ENCODE data around the gene KAZN.

The KAZN gene

DNA sequence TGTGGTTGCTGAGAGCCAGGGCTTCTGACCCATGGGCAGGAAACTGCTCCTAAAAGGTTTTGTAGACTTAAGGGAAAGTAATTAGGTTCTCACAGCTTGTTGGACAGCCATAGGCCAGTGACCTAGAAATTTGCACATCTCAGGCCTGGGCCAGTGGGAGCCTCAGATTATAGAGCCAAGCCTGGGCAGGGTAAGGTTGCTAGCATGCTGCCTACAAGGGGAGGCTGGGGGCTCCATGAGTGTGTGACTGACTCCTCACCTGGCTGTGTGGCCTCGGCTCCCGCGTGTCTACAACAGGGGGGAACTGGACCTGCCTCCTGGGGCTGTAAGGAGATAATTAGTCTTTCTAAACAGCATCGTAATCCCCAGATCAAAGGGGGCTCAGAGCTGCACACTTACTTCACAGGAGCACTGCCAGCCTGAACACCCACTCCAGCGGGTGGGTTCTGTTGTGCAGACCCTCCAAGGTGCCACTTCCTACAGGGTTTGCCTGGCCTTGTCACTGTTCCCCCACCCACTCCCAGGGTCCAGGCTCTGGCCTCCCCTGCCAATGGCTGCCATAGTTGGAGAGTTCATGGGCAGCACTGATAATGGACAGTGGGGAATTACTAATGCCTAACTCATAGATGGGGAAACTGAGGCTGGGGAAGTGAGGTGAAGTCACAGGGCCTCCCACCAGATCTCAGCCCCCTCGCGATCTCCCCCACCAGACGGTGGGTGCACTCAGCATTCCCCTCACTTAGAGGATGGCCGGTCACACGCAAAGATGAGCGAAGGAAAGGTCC lies 324.6 kb downstream of the KAZN start:
- Histone ChIP-seq H3K79me2 (ENCODE audit: control insufficient read depth, insufficient read depth, low read length, unreplicated experiment) (no peaks in the 10 kb centered on the region), H3K4me3 (ENCODE audit: low read depth, low read length) (peak overlapping the region; percentile 96; the same call in 1 of the 2 replicates), H3K4me1 (ENCODE audit: control insufficient read depth, insufficient read depth, low read length, unreplicated experiment) (peaks cover 4% of the 10 kb centered on the region), H3K27me3 (ENCODE audit: insufficient read depth, low read length) (no peaks in the 10 kb centered on the region), H2AFZ (ENCODE audit: low read length, unreplicated experiment) (peak overlapping the region; percentile 14), H3K27ac (ENCODE audit: low read depth, low read length) (no peak overlapping the region), H3K36me3 (ENCODE audit: insufficient read depth, low read length) (no peaks in the 10 kb centered on the region)

DNA sequence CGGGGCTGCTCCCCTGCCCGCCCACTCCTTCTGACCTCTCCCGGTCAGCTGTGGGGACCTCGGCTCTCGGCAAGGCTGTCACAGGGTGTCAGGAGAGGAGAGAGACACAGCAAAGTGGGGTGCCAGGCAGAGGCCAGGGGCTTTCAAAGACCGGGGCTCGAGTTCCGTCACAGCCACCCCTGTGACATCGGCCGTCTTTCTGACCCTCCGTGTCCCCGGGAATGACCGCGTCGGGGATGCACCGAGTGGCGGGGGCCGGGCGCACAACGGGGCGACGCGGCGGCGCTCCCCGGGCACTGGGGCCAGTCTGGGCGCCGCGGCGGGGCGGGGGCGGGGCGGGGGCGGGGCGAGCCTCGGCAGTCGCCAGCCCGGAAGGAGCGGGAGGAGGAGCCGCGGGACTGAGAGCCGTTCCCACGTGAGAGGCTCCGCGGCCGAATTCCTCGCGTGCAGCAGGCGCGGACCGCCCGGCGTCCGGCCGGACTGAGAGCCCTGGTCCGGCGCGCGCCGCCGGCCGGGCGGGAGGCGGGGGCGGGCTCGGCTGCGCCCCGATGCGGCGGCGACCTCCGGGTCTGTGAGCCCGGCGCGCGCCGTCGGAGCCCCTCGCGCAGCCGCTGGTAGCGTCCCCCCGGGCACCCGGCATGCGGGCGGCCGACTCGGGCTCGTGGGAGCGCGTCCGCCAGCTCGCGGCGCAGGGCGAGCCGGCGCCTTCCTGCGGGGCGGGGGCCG lies 325.4 kb downstream of the KAZN start:
- H3K4me3 ChIP-seq (ENCODE audit: low read depth, low read length): peak overlapping the region; percentile 96

DNA sequence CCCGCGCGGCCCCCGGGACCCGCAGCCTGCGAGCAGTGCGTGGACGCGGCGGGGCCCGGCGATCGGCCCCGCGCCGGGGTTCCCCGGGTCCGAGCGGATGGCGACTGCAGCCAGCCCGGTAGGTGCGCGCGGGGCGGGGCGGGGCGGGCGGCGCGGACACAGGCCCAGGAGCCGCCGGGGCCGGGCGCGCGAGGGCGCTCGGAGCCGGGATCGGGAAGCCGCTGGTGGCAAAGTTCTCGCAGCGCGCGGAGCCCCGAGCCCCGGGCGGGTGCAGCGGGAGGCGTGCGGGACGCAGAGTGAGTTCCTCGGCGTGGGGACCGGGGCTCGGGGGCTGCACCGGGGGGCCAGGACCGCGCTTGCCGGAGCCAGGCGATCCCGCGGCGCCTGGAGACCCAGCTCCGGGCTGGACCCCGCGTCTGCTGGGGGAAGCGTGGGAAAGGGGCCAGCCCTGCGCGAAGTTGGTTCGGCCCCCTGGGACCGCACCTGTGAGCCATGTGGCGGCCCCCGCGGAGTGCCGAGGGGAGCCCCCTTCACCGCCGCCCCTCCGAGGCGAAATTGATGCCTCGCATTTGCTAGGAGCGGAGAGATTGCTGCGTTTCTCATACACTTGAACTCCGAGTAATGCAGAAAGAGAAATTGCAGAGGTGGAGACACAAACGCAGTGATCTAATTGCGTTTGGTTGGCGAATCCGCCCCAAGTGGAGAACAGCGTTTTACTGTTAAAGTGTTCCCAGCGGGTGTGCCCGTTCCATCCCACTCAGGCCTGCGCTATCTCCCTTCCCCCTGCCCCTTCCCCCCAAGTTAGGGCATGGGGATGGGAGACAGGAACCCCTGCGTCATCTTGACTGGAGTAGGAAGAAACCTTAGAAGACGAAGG lies 326.2 kb downstream of the KAZN start:
- H3K36me3 ChIP-seq (ENCODE audit: insufficient read depth, low read length): no peaks in the 10 kb centered on the region
- no peak overlapping the region for H3K27ac ChIP-seq (ENCODE audit: low read depth, low read length)
- H3K4me1 ChIP-seq (ENCODE audit: control insufficient read depth, insufficient read depth, low read length, unreplicated experiment): peaks cover 4% of the 10 kb centered on the region
- peak overlapping the region; percentile 14 for H2AFZ ChIP-seq (ENCODE audit: low read length, unreplicated experiment)
- no peaks in the 10 kb centered on the region for H3K79me2 ChIP-seq (ENCODE audit: control insufficient read depth, insufficient read depth, low read length, unreplicated experiment)
- peak overlapping the region; percentile 96 for H3K4me3 ChIP-seq (ENCODE audit: low read depth, low read length)
- no peaks in the 10 kb centered on the region for H3K27me3 ChIP-seq (ENCODE audit: insufficient read depth, low read length)

More for the DNA sequence above, 325.4 kb downstream of the KAZN start:
- Histone ChIP-seq H3K27me3 (ENCODE audit: insufficient read depth, low read length) (no peaks in the 10 kb centered on the region), H3K27ac (ENCODE audit: low read depth, low read length) (no peak overlapping the region), H3K4me1 (ENCODE audit: control insufficient read depth, insufficient read depth, low read length, unreplicated experiment) (peaks cover 4% of the 10 kb centered on the region), H3K36me3 (ENCODE audit: insufficient read depth, low read length) (no peaks in the 10 kb centered on the region), H2AFZ (ENCODE audit: low read length, unreplicated experiment) (peak overlapping the region; percentile 14), H3K79me2 (ENCODE audit: control insufficient read depth, insufficient read depth, low read length, unreplicated experiment) (no peaks in the 10 kb centered on the region)

DNA sequence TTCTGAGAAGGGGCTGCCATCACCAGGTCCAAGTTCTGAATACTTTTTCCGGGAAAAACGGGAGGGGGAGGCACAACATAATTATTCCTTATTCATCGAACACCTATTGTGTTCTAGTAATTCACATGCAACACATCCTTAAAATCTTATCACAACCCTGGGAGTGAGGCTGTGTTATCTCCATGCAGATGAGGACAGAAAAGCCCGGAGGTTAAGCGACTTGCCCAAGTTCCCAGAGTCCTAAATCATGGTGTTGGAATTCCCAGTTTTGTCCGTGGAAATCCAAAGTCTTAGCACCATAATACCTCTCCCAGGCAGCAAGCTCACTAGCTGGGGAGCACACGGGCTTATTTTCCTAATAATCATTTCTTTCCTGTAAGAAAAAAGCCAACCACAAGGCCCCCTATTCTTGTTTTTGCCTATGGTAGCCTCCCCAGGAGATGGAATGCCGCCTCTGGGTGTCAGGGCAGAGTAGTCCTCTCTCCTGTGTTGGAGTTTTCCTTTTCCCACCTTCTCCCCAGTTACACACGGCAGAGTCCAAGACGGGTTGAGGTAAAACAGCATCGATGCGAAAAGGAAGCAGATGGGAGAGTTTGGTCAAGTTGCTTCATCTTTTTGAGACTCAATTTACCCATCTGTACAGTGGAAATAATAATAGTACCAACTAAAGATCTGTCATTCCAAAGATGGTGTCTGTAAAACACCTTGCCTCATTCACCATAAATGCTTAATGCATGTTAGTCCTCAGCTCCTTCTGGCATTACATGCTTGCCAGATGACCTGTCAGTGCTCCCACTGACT lies 327.1 kb downstream of the KAZN start:
- no peaks in the 10 kb centered on the region for H3K36me3 ChIP-seq (ENCODE audit: insufficient read depth, low read length)
- H2AFZ ChIP-seq (ENCODE audit: low read length, unreplicated experiment): peak overlapping the region; percentile 14
- H3K27me3 ChIP-seq (ENCODE audit: insufficient read depth, low read length): no peaks in the 10 kb centered on the region
- H3K4me1 ChIP-seq (ENCODE audit: control insufficient read depth, insufficient read depth, low read length, unreplicated experiment): peaks cover 4% of the 10 kb centered on the region
- H3K4me3 ChIP-seq (ENCODE audit: low read depth, low read length): peak overlapping the region; percentile 96
- H3K79me2 ChIP-seq (ENCODE audit: control insufficient read depth, insufficient read depth, low read length, unreplicated experiment): no peaks in the 10 kb centered on the region
- no peak overlapping the region for H3K27ac ChIP-seq (ENCODE audit: low read depth, low read length)

DNA sequence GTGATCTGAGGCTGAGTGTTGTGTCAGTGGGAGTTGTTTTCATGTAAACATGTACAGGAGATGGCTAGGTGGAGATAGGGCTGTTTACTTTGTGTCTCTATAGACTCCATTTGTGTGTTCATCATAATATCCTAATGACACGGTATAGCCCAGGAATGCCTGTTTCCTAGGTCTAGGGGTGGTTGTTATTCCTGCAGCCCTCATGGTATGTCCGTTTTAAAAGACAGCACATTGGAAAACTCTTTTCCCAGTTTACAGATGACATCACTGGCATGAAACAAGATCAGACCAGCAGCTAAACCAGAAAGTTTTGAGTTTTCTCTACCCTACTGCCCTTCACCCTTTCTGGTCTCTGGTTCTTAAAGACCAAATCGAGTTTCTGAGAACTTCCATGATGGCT lies 327.7 kb downstream of the KAZN start:
- Histone ChIP-seq H3K27ac (ENCODE audit: low read depth, low read length) (no peak overlapping the region), H3K79me2 (ENCODE audit: control insufficient read depth, insufficient read depth, low read length, unreplicated experiment) (no peaks in the 10 kb centered on the region)

DNA sequence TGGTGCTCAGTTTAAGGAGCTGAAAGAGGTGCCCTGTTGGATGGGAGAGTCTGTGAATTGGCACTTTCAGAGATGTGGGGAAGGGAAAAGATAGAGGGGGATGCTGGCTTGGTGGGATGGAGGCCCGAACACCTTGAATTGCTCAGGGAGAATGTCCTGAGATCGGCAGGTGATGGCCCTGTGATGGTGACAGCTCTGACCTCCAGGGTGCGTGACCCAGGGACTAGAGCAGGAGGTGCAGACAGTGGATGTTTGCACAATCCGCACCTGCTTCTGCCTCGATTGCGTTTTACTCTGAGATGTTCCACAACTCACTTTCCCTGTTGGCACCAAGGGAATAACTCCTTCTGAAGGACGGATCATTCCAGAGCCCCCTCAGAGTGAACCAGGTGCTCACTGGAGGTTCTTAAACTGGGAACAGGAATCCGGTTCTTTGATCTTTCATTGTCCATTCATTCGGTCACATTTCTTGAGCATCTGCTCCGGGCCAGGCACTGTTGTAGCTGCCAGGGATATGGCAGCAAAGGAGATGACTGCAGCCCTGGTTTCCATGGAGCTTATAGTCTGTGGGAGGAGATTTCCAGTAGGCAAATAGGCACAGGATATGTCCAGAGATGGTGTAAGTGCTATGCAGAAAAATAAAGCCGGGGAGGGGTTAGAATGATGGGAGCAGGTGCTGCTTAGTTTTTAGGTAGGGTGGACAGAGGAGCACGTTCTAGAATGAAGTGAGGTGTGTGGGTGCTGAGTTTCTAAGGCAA lies 328.5 kb downstream of the KAZN start:
- Histone ChIP-seq H2AFZ (ENCODE audit: low read length, unreplicated experiment) (no peak overlapping the region), H3K27ac (ENCODE audit: low read depth, low read length) (no peak overlapping the region), H3K79me2 (ENCODE audit: control insufficient read depth, insufficient read depth, low read length, unreplicated experiment) (no peaks in the 10 kb centered on the region), H3K36me3 (ENCODE audit: insufficient read depth, low read length) (no peaks in the 10 kb centered on the region), H3K4me3 (ENCODE audit: low read depth, low read length) (no peak overlapping the region), H3K4me1 (ENCODE audit: control insufficient read depth, insufficient read depth, low read length, unreplicated experiment) (peaks cover 4% of the 10 kb centered on the region), H3K27me3 (ENCODE audit: insufficient read depth, low read length) (no peaks in the 10 kb centered on the region)

More for the DNA sequence above, 327.7 kb downstream of the KAZN start:
- Histone ChIP-seq H2AFZ (ENCODE audit: low read length, unreplicated experiment) (no peak overlapping the region), H3K4me3 (ENCODE audit: low read depth, low read length) (no peak overlapping the region), H3K4me1 (ENCODE audit: control insufficient read depth, insufficient read depth, low read length, unreplicated experiment) (peaks cover 4% of the 10 kb centered on the region), H3K36me3 (ENCODE audit: insufficient read depth, low read length) (no peaks in the 10 kb centered on the region), H3K27me3 (ENCODE audit: insufficient read depth, low read length) (no peaks in the 10 kb centered on the region)

DNA sequence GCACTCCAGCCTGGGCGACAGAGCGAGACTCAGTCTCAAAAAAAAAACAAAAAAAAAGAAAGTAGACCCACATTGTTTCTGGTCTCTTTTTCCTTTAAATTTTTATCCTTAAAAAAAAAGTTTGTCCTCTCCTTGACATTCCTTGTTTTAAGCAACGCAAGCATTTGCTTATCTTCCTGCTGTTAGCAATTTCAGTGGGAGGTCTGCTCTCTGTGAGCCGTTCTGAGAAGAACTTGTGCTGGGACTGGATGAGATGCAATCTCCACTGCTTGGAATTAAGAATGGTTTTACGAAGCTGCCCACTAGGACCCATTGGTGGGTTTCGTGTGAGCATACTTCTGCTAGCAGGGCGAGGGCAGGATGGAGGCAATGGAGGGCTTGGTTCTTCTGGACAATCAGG lies 329.9 kb downstream of the KAZN start:
- H3K79me2 ChIP-seq (ENCODE audit: control insufficient read depth, insufficient read depth, low read length, unreplicated experiment): no peaks in the 10 kb centered on the region
- H3K4me3 ChIP-seq (ENCODE audit: low read depth, low read length): no peak overlapping the region
- H3K27me3 ChIP-seq (ENCODE audit: insufficient read depth, low read length): no peaks in the 10 kb centered on the region
- no peak overlapping the region for H2AFZ ChIP-seq (ENCODE audit: low read length, unreplicated experiment)
- H3K36me3 ChIP-seq (ENCODE audit: insufficient read depth, low read length): no peaks in the 10 kb centered on the region
- H3K4me1 ChIP-seq (ENCODE audit: control insufficient read depth, insufficient read depth, low read length, unreplicated experiment): peaks cover 4% of the 10 kb centered on the region
- no peak overlapping the region for H3K27ac ChIP-seq (ENCODE audit: low read depth, low read length)

DNA sequence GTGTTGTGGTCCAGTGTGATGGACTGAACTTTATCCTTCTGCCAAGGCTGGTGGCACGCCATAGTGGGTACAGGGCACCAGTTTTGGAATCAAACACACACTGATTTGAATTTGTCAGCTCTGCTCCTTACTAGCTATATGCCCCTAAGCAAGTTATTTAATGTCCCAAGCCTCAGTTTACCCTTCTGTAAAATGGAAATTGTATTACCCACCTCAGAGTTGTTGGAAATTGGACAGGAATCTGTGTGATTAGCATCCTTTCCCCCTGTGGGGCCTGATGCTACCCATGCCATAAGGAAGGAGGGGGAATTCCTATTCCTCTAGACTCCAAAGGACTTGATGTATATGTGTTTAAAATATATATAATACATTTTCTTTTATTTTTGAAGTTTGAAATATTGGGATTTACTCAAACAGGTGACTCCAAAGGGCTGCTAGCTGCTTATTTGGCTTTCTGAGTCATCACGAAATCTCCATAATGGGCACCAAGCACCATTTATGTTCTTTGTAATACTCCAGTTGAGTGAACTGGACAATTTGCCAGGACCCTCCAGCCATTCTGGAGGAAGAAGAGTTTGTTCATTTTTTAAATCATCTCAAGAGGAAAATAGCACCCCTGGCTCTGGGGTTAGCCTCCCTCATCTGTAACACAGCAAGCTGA lies 330.5 kb downstream of the KAZN start:
- peaks cover 4% of the 10 kb centered on the region for H3K4me1 ChIP-seq (ENCODE audit: control insufficient read depth, insufficient read depth, low read length, unreplicated experiment)
- no peaks in the 10 kb centered on the region for H3K27me3 ChIP-seq (ENCODE audit: insufficient read depth, low read length)
- no peak overlapping the region for H3K27ac ChIP-seq (ENCODE audit: low read depth, low read length)
- no peaks in the 10 kb centered on the region for H3K36me3 ChIP-seq (ENCODE audit: insufficient read depth, low read length)
- H3K4me3 ChIP-seq (ENCODE audit: low read depth, low read length): no peak overlapping the region
- H2AFZ ChIP-seq (ENCODE audit: low read length, unreplicated experiment): no peak overlapping the region
- H3K79me2 ChIP-seq (ENCODE audit: control insufficient read depth, insufficient read depth, low read length, unreplicated experiment): no peaks in the 10 kb centered on the region

DNA sequence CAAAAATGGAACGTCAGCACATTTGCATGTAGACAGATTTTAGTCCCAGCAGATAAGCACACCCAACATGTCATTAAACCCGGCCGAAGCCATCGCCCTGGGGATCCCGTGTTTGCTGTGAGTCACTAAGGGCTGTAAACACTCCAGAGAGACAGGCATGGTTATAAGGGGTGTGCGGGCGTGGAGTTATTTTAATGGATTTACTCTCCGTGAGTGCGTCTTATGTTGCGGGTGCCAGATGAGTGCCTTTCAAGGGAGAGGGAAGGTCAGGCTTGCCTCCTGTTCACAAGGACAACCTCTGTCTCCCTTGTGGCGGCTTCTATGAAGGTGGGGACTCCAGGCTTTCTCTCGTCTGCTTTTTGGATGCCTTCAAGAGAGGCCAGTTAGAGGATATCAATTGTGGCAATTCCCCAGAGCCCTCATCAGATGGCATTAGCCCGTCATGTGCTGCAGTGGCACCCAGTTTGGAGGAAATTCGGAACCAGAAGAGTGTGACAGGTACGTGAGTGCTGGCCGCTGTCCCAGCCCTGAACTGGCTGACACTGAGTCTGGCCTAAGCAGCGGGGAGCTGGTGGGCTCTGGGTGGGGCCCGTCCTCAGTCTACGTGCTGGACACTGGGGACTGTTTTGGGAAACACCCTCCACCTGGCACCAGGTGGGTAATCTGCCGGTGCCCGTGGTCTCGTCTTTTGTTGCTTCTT lies 331.2 kb downstream of the KAZN start:
- Histone ChIP-seq H3K27me3 (ENCODE audit: insufficient read depth, low read length) (no peaks in the 10 kb centered on the region), H3K36me3 (ENCODE audit: insufficient read depth, low read length) (no peaks in the 10 kb centered on the region), H2AFZ (ENCODE audit: low read length, unreplicated experiment) (no peak overlapping the region), H3K27ac (ENCODE audit: low read depth, low read length) (no peak overlapping the region), H3K4me3 (ENCODE audit: low read depth, low read length) (no peak overlapping the region), H3K79me2 (ENCODE audit: control insufficient read depth, insufficient read depth, low read length, unreplicated experiment) (no peaks in the 10 kb centered on the region), H3K4me1 (ENCODE audit: control insufficient read depth, insufficient read depth, low read length, unreplicated experiment) (peaks cover 4% of the 10 kb centered on the region)

Data from ACC112 (cell line).